HepG2 (cell line): ENCODE data around the gene PNPLA1. TPM values are rescaled to one million over a fixed set of nuclear protein-coding genes. Genes with fewer than 3 reads are reported as not detected.

ENCODE experiments used
- ATF3 ChIP-seq: sonication (generic); formaldehyde crosslinking; IDR thresholded peaks from 2 replicates; pipeline ENCODE4 v1.4.0; 2020; ENCODE audit warnings: missing genetic modification reagents
- CSRNP1 ChIP-seq: sonication (generic); formaldehyde crosslinking; IDR thresholded peaks from 2 replicates; pipeline ENCODE4 v1.8.1; 2023; ENCODE audit warnings: mild to moderate bottlenecking, missing genetic modification reagents
- E2F5 ChIP-seq: sonication (generic); formaldehyde crosslinking; conservative IDR thresholded peaks from 2 replicates; pipeline ENCODE4 v1.4.0; 2020; ENCODE audit warnings: missing genetic modification reagents
- ELF1 ChIP-seq: sonication (generic); formaldehyde crosslinking; IDR thresholded peaks from 2 replicates; pipeline ENCODE4 v1.4.0; 2020; ENCODE audit warnings: missing genetic modification reagents
- FOXJ3 ChIP-seq: sonication (generic); formaldehyde crosslinking; IDR thresholded peaks from 2 replicates; pipeline ENCODE4 v1.4.0; 2020; ENCODE audit warnings: missing genetic modification reagents, mild to moderate bottlenecking, borderline replicate concordance
- MIER2 ChIP-seq: IDR thresholded peaks from 2 replicates; pipeline ENCODE4 v1.6.1; 2016; ENCODE audit warnings: missing biosample characterization, missing genetic modification reagents
- MTF1 ChIP-seq: sonication (generic); formaldehyde crosslinking; IDR thresholded peaks from 2 replicates; pipeline ENCODE4 v1.5.0; 2020; ENCODE audit warnings: missing genetic modification reagents
- NCOR1 ChIP-seq: fragments of 200-600 bp; sonication (generic); IDR thresholded peaks from 2 replicates; pipeline ENCODE4 v1.7.0; 2017; ENCODE audit warnings: antibody characterized with exemption, low read length, borderline replicate concordance
- PAXIP1 ChIP-seq: sonication (generic); formaldehyde crosslinking; conservative IDR thresholded peaks from 2 replicates; pipeline ENCODE4 v1.4.0; 2020; ENCODE audit warnings: mild to moderate bottlenecking, missing genetic modification reagents, moderate library complexity
- REPIN1 ChIP-seq: sonication (generic); formaldehyde crosslinking; IDR thresholded peaks from 2 replicates; pipeline ENCODE4 v1.8.0; 2022; ENCODE audit warnings: missing genetic modification reagents, low read depth, mild to moderate bottlenecking, borderline replicate concordance
- ZBTB3 ChIP-seq: sonication (generic); formaldehyde crosslinking; IDR thresholded peaks from 2 replicates; pipeline ENCODE4 v1.4.0; 2020; ENCODE audit warnings: low read depth, mild to moderate bottlenecking, moderate library complexity, missing genetic modification reagents, borderline replicate concordance
- ZBTB7B ChIP-seq: sonication (generic); formaldehyde crosslinking; IDR thresholded peaks from 2 replicates; pipeline ENCODE4 v1.4.0; 2020; ENCODE audit warnings: missing genetic modification reagents
- ZGPAT ChIP-seq: IDR thresholded peaks from 2 replicates; pipeline ENCODE4 v1.6.1; 2016; ENCODE audit warnings: mild to moderate bottlenecking
- ZNF552 ChIP-seq: sonication (generic); formaldehyde crosslinking; IDR thresholded peaks from 2 replicates; pipeline ENCODE4 v1.9.0; 2022; ENCODE audit warnings: missing genetic modification reagents, mild to moderate bottlenecking, borderline replicate concordance
- ZNF574 ChIP-seq: sonication (generic); formaldehyde crosslinking; IDR thresholded peaks from 2 replicates; pipeline ENCODE4 v1.4.0; 2020; ENCODE audit warnings: missing genetic modification reagents
- ZNF660 ChIP-seq: sonication (generic); formaldehyde crosslinking; IDR thresholded peaks from 2 replicates; pipeline ENCODE4 v1.5.1; 2020; ENCODE audit warnings: mild to moderate bottlenecking, low read depth, missing genetic modification reagents, borderline replicate concordance
- ZNF75D ChIP-seq: sonication (generic); formaldehyde crosslinking; IDR thresholded peaks from 2 replicates; pipeline ENCODE4 v1.8.1; 2023; ENCODE audit warnings: missing genetic modification reagents, mild to moderate bottlenecking, borderline replicate concordance
- ZNF792 ChIP-seq: IDR thresholded peaks from 2 replicates; pipeline ENCODE4 v1.6.1; 2016
- ZSCAN25 ChIP-seq: sonication (generic); formaldehyde crosslinking; IDR thresholded peaks from 2 replicates; pipeline ENCODE4 v1.8.0; 2022; ENCODE audit warnings: mild to moderate bottlenecking, missing genetic modification reagents
- polyA plus RNA-seq, 8 experiments: library from polyadenylated mRNA; depleted of rRNA in 3 of 8; stranded (reverse) in 7 of 8; unstranded in 1 of 8; fragments of >200 nt; fragmentation: Illumina TruSeq in 4 of 8; extraction: Trizol in 4 of 8; gene quantifications; 2 replicates each; pipeline versions ENCODE4 v1.2.1 to v1.2.3, GENCODE V29; 2011 to 2016; ENCODE audit warnings: low read depth in 4 of 8, missing spikeins in 1 of 8, mixed read lengths in 1 of 8; ENCODE audit not compliant: insufficient read depth in 1 of 8
- total RNA-seq, 5 experiments: library from RNA; depleted of rRNA; stranded (reverse); fragments of >200 nt; fragmentation: Illumina TruSeq; extraction: Trizol; gene quantifications; 2 replicates each; pipeline ENCODE4 v1.2.3, GENCODE V29; 2016; ENCODE audit warnings: low read depth in 1 of 5

The PNPLA1 gene
- total and polyA plus RNA-seq, 2 of the 13 experiments (the other 11 are each of a cell fraction or from before 2014, with no cell fraction given): not detected

GRCh38 chr6:36334832-36335459 is 65.1 kb downstream of the PNPLA1 start (continued):
- TF ChIP-seq REPIN1 (CRISPR knock-in tag): no peak
- no peak for TF ChIP-seq ZNF660 (CRISPR knock-in tag)
- peak; percentile 46; the same call in 1 of the 2 replicates for TF ChIP-seq ZGPAT
- TF ChIP-seq ZNF75D (CRISPR knock-in tag): no peak
- TF ChIP-seq ZBTB3 (CRISPR knock-in tag): no peak
- peak; percentile 72 for TF ChIP-seq ZBTB7B (CRISPR knock-in tag)
- no peak for TF ChIP-seq MTF1 (CRISPR knock-in tag)
- TF ChIP-seq ZNF552 (CRISPR knock-in tag): no peak
- no peak for TF ChIP-seq FOXJ3 (CRISPR knock-in tag)
- TF ChIP-seq ATF3 (CRISPR knock-in tag): peak; percentile 64; the same call in 1 of the 2 replicates
- no peak for TF ChIP-seq ZSCAN25 (CRISPR knock-in tag)
- TF ChIP-seq ZNF574 (CRISPR knock-in tag): no peak
- TF ChIP-seq CSRNP1 (CRISPR knock-in tag): 0 out of 2 replicates have a peak, but pooled peaks have one; percentile 16
- no peak for TF ChIP-seq MIER2
- TF ChIP-seq ZNF792 (CRISPR knock-in tag): no peak; the same call in 1 of the 2 replicates
- TF ChIP-seq PAXIP1: no peak
- TF ChIP-seq E2F5: no peak
- no peak for TF ChIP-seq NCOR1
- 0 out of 2 replicates have a peak, but pooled peaks have one; percentile 12 for TF ChIP-seq ELF1 (CRISPR knock-in tag)
